IMR-90 (cell line): ENCODE measurements around the gene EDEM3. TPM values are rescaled to one million over a fixed set of nuclear protein-coding genes. Genes with fewer than 3 reads are reported as not detected.

Source experiments
- ATAC-seq: fragments of 200-7000 bp; cut with Tn5 transposase; 2 replicates; pipeline ENCODE4 v1.9.1; 2020; ENCODE audit warnings: low read depth, mild to moderate bottlenecking, moderate library complexity
- BruUV-seq: library from RNA; stranded (reverse); fragments of 400-500 nt; replicated peaks from 2 replicates; lab custom pipeline; 2021; lab: Mats Ljungman, UMichigan
- CTCF ChIA-PET: fragments of 300-600 bp; formaldehyde crosslinking; extraction: SDS; loops from one replicate; lab custom pipeline; 2021; ENCODE audit warnings: antibody characterized with exemption; lab: Yijun Ruan, JAX
- POLR2A ChIA-PET: fragments of 300-600 bp; sonication (Branson Sonifier 250); formaldehyde crosslinking; loops from one replicate; lab custom pipeline; 2022; ENCODE audit warnings: antibody characterized with exemption; ENCODE audit not compliant: unreplicated experiment; lab: Charles Lee
- DNase-seq: peaks from one replicate; pipeline ENCODE4 v3.0.0; 2013
- H2AFZ ChIP-seq: replicated peaks from 2 replicates; pipeline ENCODE3; 2013; ENCODE audit warnings: low read length, mild to moderate bottlenecking; ENCODE audit not compliant: poor library complexity
- H2AK5ac ChIP-seq: 2 replicates; pipeline ENCODE4 v1.6.1; 2013; ENCODE audit warnings: low read depth, low read length, inconsistent platforms
- H2AK9ac ChIP-seq: replicated peaks from 2 replicates; pipeline ENCODE3; 2013; ENCODE audit warnings: mild to moderate bottlenecking, low read depth, low read length, moderate library complexity; ENCODE audit not compliant: poor library complexity
- H2BK120ac ChIP-seq: 2 replicates; pipeline ENCODE4 v1.6.1; 2013; ENCODE audit warnings: low read depth, low read length, inconsistent platforms
- H2BK15ac ChIP-seq: 3 replicates; pipeline ENCODE4 v1.6.1; 2013; ENCODE audit warnings: low read depth, low read length, inconsistent platforms
- H2BK20ac ChIP-seq: 2 replicates; pipeline ENCODE4 v1.6.1; 2013; ENCODE audit warnings: low read depth, mild to moderate bottlenecking, inconsistent platforms, low read length, moderate library complexity
- H2BK5ac ChIP-seq: 2 replicates; pipeline ENCODE4 v1.6.1; 2013; ENCODE audit warnings: mild to moderate bottlenecking, low read depth, low read length, inconsistent platforms; ENCODE audit not compliant: poor library complexity, severe bottlenecking
- H3K14ac ChIP-seq: replicated peaks from 2 replicates; pipeline ENCODE4 v1.6.1; 2013; ENCODE audit warnings: low read depth, low read length, inconsistent platforms
- H3K18ac ChIP-seq: 2 replicates; pipeline ENCODE4 v1.6.1; 2013; ENCODE audit warnings: low read depth, low read length, control low read depth
- H3K23ac ChIP-seq: 2 replicates; pipeline ENCODE4 v1.6.1; 2013; ENCODE audit warnings: low read depth, low read length, inconsistent platforms
- H3K27ac ChIP-seq: 2 replicates; pipeline ENCODE4 v1.5.1; 2013; ENCODE audit warnings: mild to moderate bottlenecking, control low read depth, low read length; ENCODE audit not compliant: insufficient read depth
- H3K27me3 ChIP-seq: 2 replicates; pipeline ENCODE4 v1.6.1; 2013; ENCODE audit warnings: low read length; ENCODE audit not compliant: control insufficient read depth, insufficient read depth
- H3K36me3 ChIP-seq: 2 replicates; pipeline ENCODE4 v1.6.1; 2013; ENCODE audit warnings: low read length, mixed read lengths; ENCODE audit not compliant: control insufficient read depth, insufficient read depth
- H3K4ac ChIP-seq: 2 replicates; pipeline ENCODE4 v1.6.1; 2013; ENCODE audit warnings: low read depth, low read length, inconsistent platforms
- H3K4me1 ChIP-seq: 2 replicates; pipeline ENCODE4 v1.6.1; 2013; ENCODE audit warnings: low read length, mixed read lengths; ENCODE audit not compliant: control insufficient read depth, insufficient read depth
- H3K4me2 ChIP-seq: 2 replicates; pipeline ENCODE4 v1.6.1; 2013; ENCODE audit warnings: low read depth, mild to moderate bottlenecking, control low read depth, low read length, moderate library complexity
- H3K4me3 ChIP-seq: 2 replicates; pipeline ENCODE4 v1.5.1; 2013; ENCODE audit warnings: low read depth, mild to moderate bottlenecking, control low read depth, low read length, moderate library complexity; ENCODE audit not compliant: insufficient read depth
- H3K56ac ChIP-seq: 2 replicates; pipeline ENCODE4 v1.6.1; 2013; ENCODE audit warnings: low read length, inconsistent platforms; ENCODE audit not compliant: insufficient read depth; ENCODE audit errors: extremely low read depth
- H3K79me1 ChIP-seq, 2 experiments: 2 replicates each; pipeline ENCODE4 v1.6.1; 2013; ENCODE audit warnings: low read length in 2 of 2, inconsistent platforms in 1 of 2, low read depth in 1 of 2
- H3K9ac ChIP-seq: 2 replicates; pipeline ENCODE4 v1.6.1; 2013; ENCODE audit warnings: low read depth, low read length, control low read depth
- H3K9me1 ChIP-seq: 2 replicates; pipeline ENCODE4 v1.6.1; 2013; ENCODE audit warnings: low read length, inconsistent platforms; ENCODE audit not compliant: insufficient read depth
- H3K9me3 ChIP-seq: 2 replicates; pipeline ENCODE4 v1.6.1; 2013; ENCODE audit warnings: low read length; ENCODE audit not compliant: control insufficient read depth, insufficient read depth
- H4K20me1 ChIP-seq: 2 replicates; pipeline ENCODE4 v1.6.1; 2013; ENCODE audit warnings: low read length, inconsistent platforms; ENCODE audit not compliant: insufficient read depth
- H4K5ac ChIP-seq: 2 replicates; pipeline ENCODE4 v1.6.1; 2013; ENCODE audit warnings: mild to moderate bottlenecking, low read depth, low read length, control low read depth
- H4K8ac ChIP-seq, 2 experiments: 2 replicates each; pipeline ENCODE4 v1.6.1; 2013; ENCODE audit warnings: low read depth in 2 of 2, low read length in 2 of 2, control low read depth in 1 of 2, inconsistent platforms in 1 of 2
- H4K91ac ChIP-seq: 2 replicates; pipeline ENCODE4 v1.6.1; 2013; ENCODE audit warnings: low read depth, low read length, inconsistent platforms; ENCODE audit not compliant: insufficient read depth
- BHLHE40 ChIP-seq: fragments of 150-350 bp; IDR thresholded peaks from 2 replicates; pipeline ENCODE4 v1.6.1; 2016; ENCODE audit warnings: mild to moderate bottlenecking, low read depth, low read length
- CEBPB ChIP-seq: IDR thresholded peaks from 2 replicates; pipeline ENCODE4 v1.6.1; 2012; ENCODE audit warnings: low read depth, low read length, improper control_type of control experiment
- NFE2L2 ChIP-seq: fragments of 150-350 bp; IDR thresholded peaks from 2 replicates; pipeline ENCODE4 v1.6.1; 2016; ENCODE audit warnings: low read depth, mild to moderate bottlenecking, low read length
- RCOR1 ChIP-seq: IDR thresholded peaks from 2 replicates; pipeline ENCODE4 v1.6.1; 2012; ENCODE audit warnings: mild to moderate bottlenecking, low read length, improper control_type of control experiment; ENCODE audit not compliant: insufficient replicate concordance
- RFX5 ChIP-seq: IDR thresholded peaks from 2 replicates; pipeline ENCODE4 v1.8.0; 2012; ENCODE audit warnings: low read depth, mild to moderate bottlenecking, low read length, moderate library complexity
- WGBS, 2 experiments: methylation state at CpG; one replicate each; pipeline versions ENCODE4 v1.1.5 to v1.1.7; 2013; ENCODE audit warnings: missing lambda C conversion rate in 2 of 2; ENCODE audit not compliant: insufficient read length in 1 of 2; ENCODE audit errors: extremely low coverage in 2 of 2; 5-methylcytosine and 5-hydroxymethylcytosine counted together
- dilution Hi-C: fragments of 300-500 bp; cut with HindIII; formaldehyde crosslinking; loops from one replicate; pipeline ENCODE4 v1.14.3; 2018; ENCODE audit warnings: low sequenced_read_pairs; ENCODE audit not compliant: unreplicated experiment
- in situ Hi-C: fragments of 300-500 bp; cut with MboI; formaldehyde crosslinking; loops from 3 replicates; pipeline ENCODE4 v1.14.3; 2019; ENCODE audit warnings: low sequenced_read_pairs, inconsistent platforms, mixed read lengths
- intact Hi-C: fragments of 100-400 bp; cut with micrococcal nuclease; formaldehyde crosslinking; loops from 2 replicates; pipeline ENCODE4 v1.10.0; 2022
- polyA plus RNA-seq, 3 experiments: library from polyadenylated mRNA; depleted of rRNA; stranded (reverse); fragments of >200 nt; gene quantifications; 2 replicates each; pipeline ENCODE4 v1.2.3, GENCODE V29; 2012; ENCODE audit warnings: low replicate concordance in 1 of 3
- total RNA-seq: library from RNA; depleted of rRNA; stranded (reverse); fragments of >200 nt; gene quantifications from 2 replicates; pipeline ENCODE4 v1.2.3, GENCODE V29; 2012

The EDEM3 gene
- total and polyA plus RNA-seq, 2 of the 4 experiments (the other 2 are of a cell fraction): 17.5 to 29.9 TPM

DNA sequence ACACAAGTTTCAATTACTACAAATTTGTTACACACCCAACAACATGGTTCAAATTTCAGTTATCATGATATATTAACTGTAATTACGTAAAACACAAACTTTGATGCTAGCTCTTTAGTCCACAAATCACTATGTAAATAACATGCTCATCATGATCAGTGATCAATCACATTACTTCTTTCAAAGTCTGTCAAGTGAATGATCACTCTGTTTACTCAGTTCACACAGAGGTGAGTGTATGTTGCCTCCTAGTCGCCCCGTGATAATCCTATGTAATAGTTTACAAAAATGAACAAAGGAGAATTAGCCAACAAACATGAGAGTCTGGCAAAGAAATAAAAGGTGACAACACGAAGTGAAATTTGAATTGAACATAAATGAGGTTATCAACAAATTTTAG lies 14.3 kb downstream of the EDEM3 start:
- dilution Hi-C loops: no loop called here

More for the DNA sequence above, 14.3 kb downstream of the EDEM3 start:
- no CpG with 5 or more reads among the region's 4 CpGs for WGBS, 2 experiments
- H3K36me3 ChIP-seq: 0 out of 2 replicates have a peak, but pooled peaks cover 3% of the 10 kb centered on the region
- no peak overlapping the region for H2BK20ac ChIP-seq
- no peak overlapping the region for H2AK9ac ChIP-seq
- DNase-seq: no peak
- no peak overlapping the region for H4K8ac ChIP-seq
- H3K14ac ChIP-seq: no peak overlapping the region
- H2BK5ac ChIP-seq: no peak overlapping the region
- H4K5ac ChIP-seq: no peak overlapping the region
- H2BK15ac ChIP-seq: no peak overlapping the region
- H3K4ac ChIP-seq: no peak overlapping the region
- no peaks in the 10 kb centered on the region for H4K20me1 ChIP-seq
- peaks cover 3 to 24% of the 10 kb centered on the region in 2 experiments; a peak in 3 of 4 replicates for H3K79me1 ChIP-seq
- no peak overlapping the region for H2AFZ ChIP-seq
- H3K4me1 ChIP-seq: no peaks in the 10 kb centered on the region
- peak overlapping the region; percentile 53; the same call in 1 of the 2 replicates for H3K23ac ChIP-seq
- intact Hi-C loops: no loop called here
- no peak overlapping the region for H3K4me2 ChIP-seq
- ChIA-PET POLR2A (no interaction called here), CTCF (no interaction called here)
- no peak overlapping the region for H2BK120ac ChIP-seq
- no peak overlapping the region for H3K9ac ChIP-seq
- H3K9me1 ChIP-seq: peaks cover 2% of the 10 kb centered on the region; the same call in 1 of the 2 replicates
- H3K56ac ChIP-seq: no peak overlapping the region
- H3K18ac ChIP-seq: no peak overlapping the region
- H3K9me3 ChIP-seq: no peaks in the 10 kb centered on the region
- ATAC-seq: no peak
- H4K91ac ChIP-seq: no peak overlapping the region
- TF ChIP-seq RCOR1 (no peak), NFE2L2 (no peak), RFX5 (no peak), BHLHE40 (no peak), CEBPB (no peak)
- H2AK5ac ChIP-seq: no peak overlapping the region
- in situ Hi-C loops: no loop called here
- no peak overlapping the region for H3K27ac ChIP-seq
- BruUV-seq: no TSS peak
- H3K4me3 ChIP-seq: no peak overlapping the region
- no peaks in the 10 kb centered on the region for H3K27me3 ChIP-seq
